Purkinje cell (primary cell): ENCODE data around the gene CYB5A. TPM values are rescaled to one million over a fixed set of nuclear protein-coding genes. Genes with fewer than 3 reads are reported as not detected.

Source experiments
- polyA plus RNA-seq: library from polyadenylated mRNA; unstranded; fragments of >200 nt; fragmentation: Nextera tagmentation; gene quantifications from 2 replicates; pipeline ENCODE4 v1.2.1, GENCODE V29; 2014

Gene CYB5A, protein sequence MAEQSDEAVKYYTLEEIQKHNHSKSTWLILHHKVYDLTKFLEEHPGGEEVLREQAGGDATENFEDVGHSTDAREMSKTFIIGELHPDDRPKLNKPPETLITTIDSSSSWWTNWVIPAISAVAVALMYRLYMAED
- 80.3 and 116 TPM in 2 replicates for polyA plus RNA-seq

DNA sequence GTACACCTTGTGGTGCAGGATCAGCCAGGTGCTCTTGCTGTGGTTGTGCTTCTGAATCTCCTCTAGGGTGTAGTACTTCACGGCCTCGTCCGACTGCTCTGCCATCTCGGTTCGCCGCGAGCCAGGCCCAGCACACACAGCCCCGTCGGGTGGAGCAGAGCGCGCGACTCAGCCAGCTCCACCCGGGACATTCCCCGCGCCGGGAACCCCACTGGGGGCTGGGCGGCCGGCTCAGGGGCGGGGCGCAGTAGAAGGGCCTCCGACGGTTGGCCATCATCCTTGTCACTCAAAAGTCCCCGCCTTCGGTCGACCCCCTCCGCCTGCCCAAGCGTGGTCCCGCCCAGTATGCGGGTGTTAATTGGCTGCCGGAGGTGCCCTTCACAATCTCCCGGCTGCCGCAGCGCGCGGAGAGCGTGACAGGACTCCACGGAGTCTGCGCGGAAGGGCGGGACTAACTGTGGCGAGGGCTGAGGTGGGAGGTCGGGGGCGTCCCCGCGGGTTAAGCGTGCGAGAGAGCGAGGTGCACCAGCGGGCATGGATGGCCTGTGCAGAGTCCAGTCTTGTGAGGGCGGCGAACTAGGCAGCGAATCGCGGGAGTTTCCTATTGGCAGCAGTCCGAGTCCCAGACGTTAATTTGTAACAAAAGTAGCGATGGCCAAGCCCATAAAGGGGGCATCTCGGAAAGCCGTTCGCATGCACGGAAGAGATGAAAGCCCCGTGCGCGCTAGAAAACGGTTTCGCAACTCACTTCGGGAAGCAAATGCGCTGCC, at the start of gene CYB5A:
Gene CYB5A, minus strand, starts transcription at position 193 of the 770 bp plus-strand sequence. Its CDS starts 88 bp downstream, at position 105.

DNA sequence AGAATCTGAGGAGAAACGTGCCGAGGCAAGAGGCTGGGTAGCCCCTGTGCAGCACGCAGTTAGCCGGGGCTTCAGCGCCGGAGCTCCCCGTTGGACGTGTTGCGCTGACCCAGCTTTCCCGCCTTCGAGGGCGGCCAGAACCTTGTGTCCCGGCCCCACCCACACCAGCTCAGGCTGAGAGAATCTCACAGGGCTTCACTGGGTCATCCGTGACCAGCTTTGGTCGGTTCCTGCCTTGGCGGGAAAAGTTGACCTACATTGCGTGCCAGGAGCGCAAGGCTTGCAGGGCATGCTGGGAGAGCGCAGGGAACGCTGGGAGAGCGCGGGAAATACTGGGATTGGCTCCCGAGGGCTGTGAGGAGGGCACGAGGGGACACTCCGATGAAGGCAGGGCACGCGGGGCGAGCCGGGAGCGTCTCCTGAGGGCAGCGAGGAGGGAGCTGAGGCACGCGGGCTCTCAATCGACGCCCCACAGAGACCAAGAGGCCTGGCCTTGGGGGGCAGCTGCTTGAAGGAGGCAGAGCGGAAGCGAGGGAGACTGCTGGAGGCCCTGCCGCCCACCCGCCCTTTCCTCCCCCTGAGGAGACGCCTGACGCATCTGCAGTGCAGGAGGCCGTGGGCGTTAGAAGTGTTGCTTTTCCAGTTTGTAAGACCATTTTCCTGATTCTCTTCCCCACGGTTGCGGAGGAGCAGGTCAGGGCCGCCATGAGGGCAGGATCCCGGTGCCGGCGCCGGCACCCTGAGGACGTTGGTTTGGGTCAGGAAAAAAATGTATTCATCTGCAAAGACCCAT, 23.9 kb upstream of the CYB5A start, which contains the start of gene C18orf63:
Gene C18orf63, plus strand, starts transcription at position 376 of the 793 bp plus-strand sequence. CDS start 2,027 bp downstream, outside the sequence.

Other genes starting within 250 kb of the CYB5A start
- 9.5 and 25.9 TPM in 2 replicates for gene FBXO15, start 144.1 kb downstream of the CYB5A start, polyA plus RNA-seq
- gene TIMM21, start 143.4 kb downstream of the CYB5A start, polyA plus RNA-seq: 182 and 227 TPM in 2 replicates
- gene C18orf63, start 23.9 kb upstream of the CYB5A start, polyA plus RNA-seq: not detected in 2 replicates
- gene DIPK1C, start 165.3 kb upstream of the CYB5A start, polyA plus RNA-seq: 0.60 and 2.6 TPM in 2 replicates
- 42.2 and 54.6 TPM in 2 replicates for gene CNDP2, start 204.4 kb upstream of the CYB5A start, polyA plus RNA-seq
- gene CNDP1, start 242.5 kb upstream of the CYB5A start, polyA plus RNA-seq: 2.3 and 4.6 TPM in 2 replicates